ENCODE measurements around the gene SCN4B.

The SCN4B gene

DNA sequence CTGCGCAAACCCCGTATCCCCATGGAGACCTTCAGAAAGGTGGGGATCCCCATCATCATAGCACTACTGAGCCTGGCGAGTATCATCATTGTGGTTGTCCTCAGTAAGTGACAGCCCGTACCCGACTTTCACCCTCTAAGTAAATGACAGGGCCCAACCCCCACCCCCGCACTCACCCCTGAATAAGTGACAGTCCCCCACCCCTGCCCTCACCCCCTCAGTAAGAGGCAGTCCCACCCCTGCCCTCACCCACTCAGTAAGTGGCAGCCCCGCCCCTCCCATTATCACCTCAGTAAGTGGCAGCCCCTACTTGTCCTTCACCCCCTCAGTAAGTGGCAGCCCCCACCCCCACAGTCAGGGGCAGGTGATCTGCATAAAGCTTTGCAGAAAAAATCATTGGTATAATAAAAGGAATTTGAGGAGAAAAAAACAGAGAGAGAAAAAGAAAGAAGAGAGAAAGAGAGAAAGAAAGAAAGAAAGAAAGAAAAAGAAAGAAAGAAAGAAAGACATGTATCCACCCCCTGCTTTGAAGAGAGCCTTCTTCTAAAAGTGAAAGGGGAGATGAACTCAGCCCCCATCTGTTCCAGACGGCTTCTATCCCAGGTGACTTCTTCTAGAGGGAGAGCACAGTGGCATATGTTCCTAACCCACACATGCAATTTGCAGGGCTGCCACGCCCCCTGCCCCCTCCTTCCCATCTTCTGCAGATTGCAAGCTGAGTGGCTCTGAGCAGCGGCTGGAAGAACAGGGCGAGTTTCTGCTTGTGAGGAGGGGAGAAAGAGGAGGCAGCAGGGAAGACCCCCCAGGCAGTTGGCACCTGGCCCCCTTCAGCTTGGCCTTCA lies 53.4 kb downstream of the SCN4B start:
- DNase-seq (ENCODE audit: low spot score): no peak
- H3K27ac ChIP-seq (replicated peaks; ENCODE audit: low read length): no peak overlapping the region
- peaks cover 0 to 32% (median 0%) of the 10 kb centered on the region in 3 experiments for H3K27me3 ChIP-seq (ENCODE audit: control insufficient read depth in 3 of 3, insufficient read depth in 3 of 3, low read depth in 1 of 3, low read length in 3 of 3)
- H3K4me3 ChIP-seq (ENCODE audit: low read length in 2 of 2): no peak overlapping the region
- H3K4me2 ChIP-seq (ENCODE audit: insufficient read depth, low read length, poor library complexity, severe bottlenecking): no peak overlapping the region
- H4K91ac ChIP-seq (ENCODE audit: low read depth, low read length, poor library complexity): no peak overlapping the region
- no peaks in the 10 kb centered on the region for H3K79me1 ChIP-seq (ENCODE audit: low read depth, low read length)
- H3K9me3 ChIP-seq (replicated peaks in 1 of 2; ENCODE audit: control insufficient read depth in 2 of 2, insufficient read depth in 1 of 2, low read depth in 1 of 2, low read length in 2 of 2): no peaks in the 10 kb centered on the region
- H3K36me3 ChIP-seq (replicated peaks in 1 of 2; ENCODE audit: control insufficient read depth in 2 of 2, insufficient read depth in 2 of 2, low read length in 2 of 2): no peaks in the 10 kb centered on the region
- no peak overlapping the region for H2BK5ac ChIP-seq (ENCODE audit: low read length)
- peak overlapping the region; percentile 40 for H2AK5ac ChIP-seq (ENCODE audit: low read depth, low read length)
- H2AFZ ChIP-seq (ENCODE audit: low read length): no peak overlapping the region
- H3K23ac ChIP-seq (ENCODE audit: low read depth, low read length, poor library complexity): no peak overlapping the region
- H4K8ac ChIP-seq (ENCODE audit: low read depth, low read length): no peak overlapping the region
- no peak overlapping the region for H3K4ac ChIP-seq (ENCODE audit: low read length)
- WGBS, 2 donors (ENCODE audit: extremely low coverage in 2 of 2, insufficient read length in 2 of 2, insufficient replicate concordance in 1 of 2): no CpG with 5 or more reads among the region's 11 CpGs
- no peak overlapping the region for H2BK120ac ChIP-seq (ENCODE audit: low read depth, low read length)
- H3K9ac ChIP-seq (ENCODE audit: low read depth, low read length, poor library complexity): no peak overlapping the region
- H2BK12ac ChIP-seq (ENCODE audit: low read length): peak overlapping the region; percentile 76
- H3K14ac ChIP-seq (ENCODE audit: low read length): peak overlapping the region; percentile 5
- H2BK15ac ChIP-seq (ENCODE audit: low read length): no peak overlapping the region
- peak overlapping the region; percentile 1 for H3K18ac ChIP-seq (ENCODE audit: low read length)
- H3K4me1 ChIP-seq (ENCODE audit: control insufficient read depth in 2 of 2, insufficient read depth in 1 of 2, low read depth in 1 of 2, low read length in 2 of 2): peaks cover 0 to 11% of the 10 kb centered on the region in 2 donors

DNA sequence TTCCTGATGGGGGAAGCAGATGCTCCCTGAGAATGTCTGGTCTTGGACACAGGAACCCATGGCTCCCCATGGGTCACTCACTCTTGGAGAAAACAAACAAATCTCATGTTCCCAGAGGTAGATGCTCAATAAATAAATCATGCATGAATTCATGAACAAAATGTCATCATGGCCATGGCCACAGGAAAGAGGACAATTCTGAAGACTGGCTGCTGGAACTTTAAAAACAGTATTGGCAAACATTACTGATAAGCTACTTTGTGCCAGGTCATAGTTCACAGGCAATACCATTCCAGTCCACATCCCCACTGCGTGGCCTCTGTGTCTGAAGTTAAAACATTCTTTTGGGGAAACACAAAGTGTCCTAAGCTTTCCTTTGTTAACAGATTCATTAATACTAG lies 56.7 kb downstream of the SCN4B start:
- Histone ChIP-seq H3K36me3 (replicated peaks in 1 of 2; ENCODE audit: control insufficient read depth in 2 of 2, insufficient read depth in 2 of 2, low read length in 2 of 2) (no peaks in the 10 kb centered on the region), H3K27ac (replicated peaks; ENCODE audit: low read length) (no peak overlapping the region), H2AK5ac (ENCODE audit: low read depth, low read length) (no peak overlapping the region), H3K79me1 (ENCODE audit: low read depth, low read length) (no peaks in the 10 kb centered on the region), H3K27me3 (ENCODE audit: control insufficient read depth in 3 of 3, insufficient read depth in 3 of 3, low read depth in 1 of 3, low read length in 3 of 3) (peaks cover 0 to 28% (median 0%) of the 10 kb centered on the region in 3 experiments), H3K4me1 (ENCODE audit: control insufficient read depth in 2 of 2, insufficient read depth in 1 of 2, low read depth in 1 of 2, low read length in 2 of 2) (peaks cover 2 to 18% of the 10 kb centered on the region in 2 donors), H3K23ac (ENCODE audit: low read depth, low read length, poor library complexity) (no peak overlapping the region), H3K4ac (ENCODE audit: low read length) (no peak overlapping the region), H3K9me3 (replicated peaks in 1 of 2; ENCODE audit: control insufficient read depth in 2 of 2, insufficient read depth in 1 of 2, low read depth in 1 of 2, low read length in 2 of 2) (no peaks in the 10 kb centered on the region), H4K91ac (ENCODE audit: low read depth, low read length, poor library complexity) (no peak overlapping the region), H2BK12ac (ENCODE audit: low read length) (no peak overlapping the region), H2BK15ac (ENCODE audit: low read length) (no peak overlapping the region), H3K14ac (ENCODE audit: low read length) (no peak overlapping the region), H2BK120ac (ENCODE audit: low read depth, low read length) (no peak overlapping the region), H3K9ac (ENCODE audit: low read depth, low read length, poor library complexity) (no peak overlapping the region), H2BK5ac (ENCODE audit: low read length) (no peak overlapping the region), H3K4me3 (ENCODE audit: low read length in 2 of 2) (no peak overlapping the region), H2AFZ (ENCODE audit: low read length) (no peak overlapping the region), H3K18ac (ENCODE audit: low read length) (no peak overlapping the region), H4K8ac (ENCODE audit: low read depth, low read length) (no peak overlapping the region), H3K4me2 (ENCODE audit: insufficient read depth, low read length, poor library complexity, severe bottlenecking) (no peak overlapping the region)
- DNase-seq (ENCODE audit: low spot score): no peak
- WGBS, 2 donors (ENCODE audit: extremely low coverage in 2 of 2, insufficient read length in 2 of 2, insufficient replicate concordance in 1 of 2): no CpG with 5 or more reads among the region's 1 CpG

DNA sequence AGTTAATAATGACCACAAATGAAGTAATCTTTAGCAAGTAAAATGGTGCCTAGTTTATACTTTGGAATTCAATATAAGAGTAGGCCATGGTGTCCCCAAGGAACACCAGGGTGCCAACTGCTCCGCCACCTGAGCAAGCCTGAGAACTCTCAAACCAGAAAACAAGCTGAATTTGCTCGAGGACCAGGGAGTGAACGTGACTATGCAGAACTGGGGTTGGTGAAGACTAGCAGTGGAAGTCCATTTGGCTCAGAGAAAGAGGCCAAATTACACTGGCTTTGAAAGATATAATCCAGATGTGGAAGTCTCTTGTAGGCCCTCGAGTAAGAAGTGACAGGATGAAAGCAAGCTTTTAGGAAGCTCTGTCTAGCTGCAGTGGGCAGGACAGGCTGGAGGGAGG lies 57.1 kb downstream of the SCN4B start:
- H3K9ac ChIP-seq (ENCODE audit: low read depth, low read length, poor library complexity): no peak overlapping the region
- no CpG with 5 or more reads among the region's 4 CpGs for WGBS, 2 donors (ENCODE audit: extremely low coverage in 2 of 2, insufficient read length in 2 of 2, insufficient replicate concordance in 1 of 2)
- no peak overlapping the region for H3K14ac ChIP-seq (ENCODE audit: low read length)
- H2AFZ ChIP-seq (ENCODE audit: low read length): no peak overlapping the region
- H4K8ac ChIP-seq (ENCODE audit: low read depth, low read length): no peak overlapping the region
- no peak overlapping the region for H2AK5ac ChIP-seq (ENCODE audit: low read depth, low read length)
- H4K91ac ChIP-seq (ENCODE audit: low read depth, low read length, poor library complexity): no peak overlapping the region
- no peak overlapping the region for H3K23ac ChIP-seq (ENCODE audit: low read depth, low read length, poor library complexity)
- no peak overlapping the region for H2BK120ac ChIP-seq (ENCODE audit: low read depth, low read length)
- no peak overlapping the region for H2BK5ac ChIP-seq (ENCODE audit: low read length)
- no peaks in the 10 kb centered on the region for H3K36me3 ChIP-seq (replicated peaks in 1 of 2; ENCODE audit: control insufficient read depth in 2 of 2, insufficient read depth in 2 of 2, low read length in 2 of 2)
- H3K4me2 ChIP-seq (ENCODE audit: insufficient read depth, low read length, poor library complexity, severe bottlenecking): no peak overlapping the region
- H2BK15ac ChIP-seq (ENCODE audit: low read length): no peak overlapping the region
- H3K79me1 ChIP-seq (ENCODE audit: low read depth, low read length): no peaks in the 10 kb centered on the region
- no peak overlapping the region for H3K18ac ChIP-seq (ENCODE audit: low read length)
- no peak overlapping the region for H2BK12ac ChIP-seq (ENCODE audit: low read length)
- H3K27me3 ChIP-seq (ENCODE audit: control insufficient read depth in 3 of 3, insufficient read depth in 3 of 3, low read depth in 1 of 3, low read length in 3 of 3): peaks cover 0 to 23% (median 0%) of the 10 kb centered on the region in 3 experiments
- no peak overlapping the region for H3K27ac ChIP-seq (replicated peaks; ENCODE audit: low read length)
- no peak overlapping the region for H3K4ac ChIP-seq (ENCODE audit: low read length)
- H3K4me1 ChIP-seq (ENCODE audit: control insufficient read depth in 2 of 2, insufficient read depth in 1 of 2, low read depth in 1 of 2, low read length in 2 of 2): peaks cover 2 to 18% of the 10 kb centered on the region in 2 donors
- no peaks in the 10 kb centered on the region for H3K9me3 ChIP-seq (replicated peaks in 1 of 2; ENCODE audit: control insufficient read depth in 2 of 2, insufficient read depth in 1 of 2, low read depth in 1 of 2, low read length in 2 of 2)
- no peak for DNase-seq (ENCODE audit: low spot score)
- no peak overlapping the region for H3K4me3 ChIP-seq (ENCODE audit: low read length in 2 of 2)

DNA sequence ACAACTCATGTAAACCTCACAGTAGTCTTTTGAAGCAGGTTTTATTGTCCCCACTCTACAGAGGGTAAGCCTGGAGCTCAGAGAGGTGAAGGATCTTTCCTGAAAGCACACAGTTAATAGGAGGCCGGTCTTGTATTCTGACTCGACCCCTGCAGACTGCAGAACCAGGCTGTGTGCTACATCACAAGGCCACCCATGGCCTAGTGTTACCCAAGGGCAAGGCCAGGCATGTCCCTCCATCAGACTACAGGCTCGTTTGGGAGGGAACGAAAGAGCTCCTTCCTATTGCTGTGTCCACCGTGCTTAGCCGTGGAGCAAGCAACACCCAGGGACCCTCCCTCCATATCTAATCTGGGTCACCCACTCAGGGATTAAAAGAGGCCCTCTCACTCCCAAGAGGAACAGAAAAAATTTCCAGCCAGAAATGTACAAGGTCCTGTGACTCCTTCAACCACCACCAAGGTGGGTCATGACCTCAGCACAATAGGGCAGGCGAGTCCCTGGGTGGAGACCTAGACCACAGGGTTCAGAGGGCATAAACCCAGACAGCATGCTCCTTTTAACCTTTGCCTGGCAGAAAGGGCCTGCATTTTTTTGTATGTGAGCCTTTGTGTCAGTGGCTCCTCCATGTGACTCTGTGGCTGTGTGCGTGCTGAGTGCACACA lies 59.6 kb downstream of the SCN4B start:
- Histone ChIP-seq H3K4me3 (ENCODE audit: low read length in 2 of 2) (no peak overlapping the region), H3K23ac (ENCODE audit: low read depth, low read length, poor library complexity) (no peak overlapping the region), H3K36me3 (replicated peaks in 1 of 2; ENCODE audit: control insufficient read depth in 2 of 2, insufficient read depth in 2 of 2, low read length in 2 of 2) (no peaks in the 10 kb centered on the region), H3K9me3 (replicated peaks in 1 of 2; ENCODE audit: control insufficient read depth in 2 of 2, insufficient read depth in 1 of 2, low read depth in 1 of 2, low read length in 2 of 2) (peaks cover 0 to 1% of the 10 kb centered on the region in 2 donors), H3K4me1 (ENCODE audit: control insufficient read depth in 2 of 2, insufficient read depth in 1 of 2, low read depth in 1 of 2, low read length in 2 of 2) (peaks cover 2 to 8% of the 10 kb centered on the region in 2 donors), H3K18ac (ENCODE audit: low read length) (no peak overlapping the region), H2AFZ (ENCODE audit: low read length) (no peak overlapping the region), H3K9ac (ENCODE audit: low read depth, low read length, poor library complexity) (no peak overlapping the region), H2AK5ac (ENCODE audit: low read depth, low read length) (no peak overlapping the region), H3K4me2 (ENCODE audit: insufficient read depth, low read length, poor library complexity, severe bottlenecking) (no peak overlapping the region), H4K8ac (ENCODE audit: low read depth, low read length) (no peak overlapping the region), H2BK120ac (ENCODE audit: low read depth, low read length) (no peak overlapping the region), H3K27ac (replicated peaks; ENCODE audit: low read length) (no peak overlapping the region), H3K14ac (ENCODE audit: low read length) (no peak overlapping the region), H3K4ac (ENCODE audit: low read length) (no peak overlapping the region), H2BK12ac (ENCODE audit: low read length) (no peak overlapping the region), H2BK5ac (ENCODE audit: low read length) (no peak overlapping the region), H3K27me3 (ENCODE audit: control insufficient read depth in 3 of 3, insufficient read depth in 3 of 3, low read depth in 1 of 3, low read length in 3 of 3) (peaks cover 0 to 7% (median 0%) of the 10 kb centered on the region in 3 experiments), H4K91ac (ENCODE audit: low read depth, low read length, poor library complexity) (no peak overlapping the region), H2BK15ac (ENCODE audit: low read length) (no peak overlapping the region), H3K79me1 (ENCODE audit: low read depth, low read length) (no peaks in the 10 kb centered on the region)
- no CpG with 5 or more reads among the region's 8 CpGs for WGBS, 2 donors (ENCODE audit: extremely low coverage in 2 of 2, insufficient read length in 2 of 2, insufficient replicate concordance in 1 of 2)
- DNase-seq (ENCODE audit: low spot score): peak; percentile 9
